Measurements from ENCODE around the gene SLC16A12. TPM values are rescaled to one million over a fixed set of nuclear protein-coding genes. Genes with fewer than 3 reads are reported as not detected.
"Not testable (repeated sequence)": the region's sequence is repeated elsewhere in the genome, so short reads cannot be mapped to it uniquely, and the experiment has no call there.

The SLC16A12 gene
- total RNA-seq, 1 experiment from 2014 or later, result 0.26 TPM

DNA sequence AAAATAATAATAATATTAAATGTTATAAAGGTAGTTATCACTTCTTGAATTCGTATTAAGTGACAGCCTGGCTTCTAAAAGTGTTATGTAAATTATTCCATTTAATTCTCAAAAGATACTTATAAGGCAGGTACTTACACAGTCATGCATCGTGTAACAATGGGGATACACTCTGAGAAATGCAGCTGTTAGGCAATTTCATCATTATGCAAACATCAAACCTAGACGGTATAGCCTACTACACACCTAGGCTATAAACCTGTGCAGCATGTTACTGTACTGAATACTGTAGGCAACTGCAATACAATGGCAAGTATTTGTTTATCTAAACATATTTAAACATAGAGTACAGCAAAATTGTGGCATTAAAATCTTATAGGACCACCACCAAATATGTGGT, 141.5 kb downstream of the SLC16A12 start:
- DNase-seq (ENCODE audit: low read depth), result no peak

DNA sequence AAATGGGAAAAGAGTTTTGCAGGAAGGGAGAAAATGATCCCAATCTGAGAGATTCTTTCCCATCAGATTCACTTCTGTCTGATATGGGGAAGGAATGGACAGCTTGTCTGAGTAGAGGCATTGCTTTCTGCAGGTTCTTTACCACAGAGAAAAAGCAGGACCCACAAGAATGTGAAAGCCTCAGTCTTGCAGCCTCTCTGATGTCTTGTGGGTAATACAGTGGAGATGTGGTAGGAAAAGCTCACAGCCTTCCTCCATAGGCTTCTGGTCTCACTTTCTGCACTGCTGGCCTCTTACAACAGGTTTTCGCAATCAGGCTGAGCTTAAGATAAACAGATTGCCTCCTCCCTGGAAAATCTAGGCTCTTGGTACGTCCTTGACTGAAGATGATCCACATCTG, 142.4 kb downstream of the SLC16A12 start:
- DNase-seq (ENCODE audit: low read depth), result peak; percentile 47

DNA sequence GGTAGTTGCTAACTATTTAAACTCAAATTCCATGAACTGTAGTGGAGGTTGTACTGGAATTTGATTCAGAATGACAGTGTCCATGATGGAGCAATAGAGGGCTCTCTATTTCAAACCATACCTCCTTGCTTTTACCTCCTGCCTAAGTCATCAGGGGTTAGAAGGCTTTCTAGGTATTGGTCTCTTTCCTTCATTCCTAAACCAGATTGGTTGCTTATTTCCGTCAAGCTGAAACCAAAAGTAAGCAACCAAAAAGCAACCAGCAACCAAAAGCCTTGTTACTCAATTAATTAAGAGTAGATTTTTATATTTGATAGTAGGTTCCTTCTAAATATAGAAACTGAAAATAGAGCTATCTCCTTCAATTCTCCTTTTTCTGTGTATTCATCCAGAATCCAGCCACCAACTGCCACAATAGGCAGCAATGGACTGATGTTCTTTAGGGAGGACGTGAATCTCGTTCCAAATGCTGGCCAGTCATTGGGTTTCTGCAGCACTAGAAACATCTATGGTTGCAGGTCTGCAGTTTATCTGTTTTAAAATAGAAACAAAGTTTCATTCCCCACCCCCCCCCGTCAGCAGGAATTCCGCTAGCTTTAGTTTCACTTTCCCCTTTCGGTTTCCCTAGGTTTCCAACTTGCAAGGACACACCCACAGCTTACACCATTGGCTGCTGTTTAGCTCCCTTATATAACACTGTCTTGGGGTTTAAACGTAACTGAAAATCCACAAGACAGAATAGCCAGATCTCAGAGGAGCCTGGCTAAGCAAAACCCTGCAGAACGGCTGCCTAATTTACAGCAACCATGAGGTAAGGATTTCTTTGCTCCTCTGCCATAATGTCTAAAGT, 143.3 kb downstream of the SLC16A12 start, which contains the start of gene IFIT1:
Gene IFIT1, plus strand, starts transcription at position 717 of the 850 bp plus-strand sequence. Its CDS starts 90 bp downstream, at position 807.
- DNase-seq (ENCODE audit: low read depth), result peak; percentile 82

DNA sequence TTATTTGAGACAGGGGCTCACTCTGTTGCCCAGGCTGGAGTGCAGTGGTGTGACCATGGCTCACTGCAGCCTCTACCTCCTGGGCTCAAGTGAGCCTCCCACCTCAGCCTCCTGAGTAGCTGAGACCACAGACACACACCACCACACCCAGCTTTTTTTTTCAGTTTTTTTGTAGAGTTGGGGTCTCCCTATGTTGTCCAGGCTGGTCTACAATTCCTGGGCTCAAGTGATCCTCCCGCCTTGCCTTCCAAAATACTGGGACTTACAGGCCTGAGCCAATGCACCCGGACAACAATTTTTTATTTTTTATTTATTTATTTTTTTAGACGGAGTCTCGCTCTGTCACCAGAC, 144.2 kb downstream of the SLC16A12 start:
- not testable (repeated sequence) for DNase-seq (ENCODE audit: low read depth)

GRCh38 chr10:89390476-89391225, 144.7 kb downstream of the SLC16A12 start:
- DNase-seq (ENCODE audit: low read depth), result no peak

DNA sequence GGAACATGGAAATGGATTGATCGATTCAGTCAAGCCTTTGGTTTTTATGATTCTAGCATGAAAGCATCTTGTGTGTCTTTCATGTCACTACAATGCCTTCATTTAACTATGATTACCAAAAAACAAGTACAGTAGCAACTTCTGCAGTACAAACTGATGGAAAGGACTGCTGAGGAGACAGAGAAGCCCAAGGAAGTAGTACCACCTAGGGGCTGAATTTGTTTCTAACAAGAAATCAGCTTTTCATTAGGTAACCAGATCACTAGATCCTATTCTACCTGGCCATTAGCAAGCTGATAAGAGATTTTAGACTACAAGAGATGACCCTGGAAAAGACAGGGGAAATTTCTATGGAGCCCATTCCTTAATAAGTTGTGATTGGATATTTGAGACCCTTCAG, 146.1 kb downstream of the SLC16A12 start:
- DNase-seq (ENCODE audit: low read depth), result peak; percentile 46

GRCh38 chr10:89388806-89389205, 146.6 kb downstream of the SLC16A12 start:
- DNase-seq (ENCODE audit: low read depth), result no peak

GRCh38 chr10:89384474-89385340, 150.7 kb downstream of the SLC16A12 start:
- no peak for DNase-seq (ENCODE audit: low read depth)

DNA sequence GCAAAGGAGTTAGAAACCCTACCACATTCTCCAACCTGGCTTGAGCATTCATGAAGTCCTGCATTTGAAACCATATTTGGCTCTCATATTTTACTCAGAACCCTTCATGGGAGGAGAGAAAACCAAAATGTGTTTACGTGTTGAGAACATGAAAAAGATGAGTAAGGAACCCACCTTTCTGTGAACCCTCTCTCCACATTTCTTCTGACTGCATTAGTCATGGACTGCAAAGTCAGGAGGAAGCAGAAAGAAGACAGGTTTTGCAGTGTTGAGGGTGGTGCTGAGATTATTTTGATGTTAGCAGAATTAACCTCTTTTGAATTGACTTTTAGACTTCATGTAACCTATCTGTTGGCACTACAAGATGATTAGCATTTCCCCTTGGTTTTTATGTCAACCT, 152.6 kb downstream of the SLC16A12 start:
- DNase-seq (ENCODE audit: low read depth), result no peak

Other genes starting within 250 kb of the SLC16A12 start
- gene IFIT2, start 233.5 kb downstream of the SLC16A12 start, total RNA-seq (2014; rRNA removed; shearing (Covaris generic)), result 0.53 and 0.92 TPM in 2 replicates
- 5.4 and 5.9 TPM in 2 replicates for gene IFIT3, start 207.6 kb downstream of the SLC16A12 start, total RNA-seq (2014; rRNA removed; shearing (Covaris generic))
- not detected in 2 replicates for gene IFIT1B, start 157.5 kb downstream of the SLC16A12 start, total RNA-seq (2014; rRNA removed; shearing (Covaris generic))
- gene IFIT1, start 143.0 kb downstream of the SLC16A12 start, total RNA-seq (2014; rRNA removed; shearing (Covaris generic)), result 3.2 and 3.5 TPM in 2 replicates
- gene IFIT5, start 121.0 kb downstream of the SLC16A12 start, total RNA-seq (2014; rRNA removed; shearing (Covaris generic)), result 12.2 and 12.4 TPM in 2 replicates
- gene PANK1, start 109.6 kb upstream of the SLC16A12 start, total RNA-seq (2014; rRNA removed; shearing (Covaris generic)), result 3.8 and 5.0 TPM in 2 replicates
- gene KIF20B, start 166.0 kb upstream of the SLC16A12 start, total RNA-seq (2014; rRNA removed; shearing (Covaris generic)), result 20.3 and 20.8 TPM in 2 replicates